RKO (cell line): Measurements from ENCODE around the gene ADARB2.
"Not testable (repeated sequence)": the region's sequence is repeated elsewhere in the genome, so short reads cannot be mapped to it uniquely, and the experiment has no call there.

ENCODE experiments used
- DNase-seq: peaks from one replicate; pipeline ENCODE4 v3.0.0-alpha.2; 2016; ENCODE audit warnings: low spot score

The ADARB2 gene

GRCh38 chr10:1255118-1255517 lies 482.2 kb downstream of the ADARB2 start:
- DNase-seq, result peak; percentile 80

DNA sequence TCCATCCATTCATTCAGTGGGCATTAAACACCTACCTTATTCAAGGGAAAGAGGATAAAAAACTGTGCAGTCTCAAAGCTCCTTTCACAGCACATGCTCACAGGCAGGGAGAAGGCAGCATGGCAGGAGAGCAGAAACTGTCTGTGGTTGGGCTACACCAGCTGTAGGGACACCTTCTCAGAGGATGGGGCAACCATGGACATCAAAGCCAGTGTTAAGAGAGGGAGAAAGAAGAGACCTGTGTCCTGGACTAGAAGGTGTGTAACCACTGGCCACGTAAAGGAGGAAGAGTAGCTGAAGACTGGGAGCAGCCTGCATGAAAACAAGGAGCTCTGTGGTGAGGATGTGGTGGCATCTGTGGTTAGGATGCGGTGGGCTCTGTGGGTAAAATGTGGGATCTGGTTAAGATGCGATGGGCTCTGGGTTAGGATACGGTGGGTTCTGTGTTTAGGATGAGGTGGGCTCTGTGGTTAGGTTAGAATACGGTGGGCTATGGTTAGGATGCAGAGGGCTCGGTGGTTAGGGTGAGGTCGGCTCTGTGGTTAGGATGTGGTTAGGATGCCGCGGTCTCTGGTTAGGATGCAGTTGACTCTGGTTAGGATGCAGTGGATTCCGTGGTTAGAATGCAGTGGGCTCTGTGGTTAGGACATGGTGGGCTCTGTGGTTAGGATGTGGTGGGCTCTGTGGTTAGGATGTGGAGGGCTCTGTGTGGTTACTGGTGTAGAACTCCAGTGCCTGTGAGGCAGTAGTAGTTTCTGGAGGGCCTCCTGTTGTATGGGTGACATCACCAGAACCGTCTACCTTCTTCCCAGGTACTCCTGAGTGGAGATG lies 483.6 kb downstream of the ADARB2 start:
- no peak for DNase-seq

DNA sequence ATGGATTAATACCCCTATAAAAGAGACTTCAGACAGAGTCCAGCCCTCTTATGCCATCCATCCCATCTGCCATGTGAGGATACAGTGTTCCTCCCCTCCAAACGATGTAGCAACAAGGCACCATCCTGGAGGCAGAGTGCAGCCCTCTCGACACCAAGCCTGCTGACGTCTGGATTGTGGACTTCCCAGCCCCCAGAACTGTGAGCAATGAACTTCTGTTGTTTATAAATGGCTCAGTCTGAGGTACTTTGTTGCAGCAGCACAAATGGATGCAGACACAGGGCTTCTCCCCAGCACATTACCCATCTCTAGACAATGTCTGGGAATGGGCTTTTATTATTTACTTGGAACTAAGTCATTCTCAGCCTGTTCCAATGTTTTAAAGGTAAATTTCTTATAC lies 485.6 kb downstream of the ADARB2 start:
- DNase-seq, result no peak

DNA sequence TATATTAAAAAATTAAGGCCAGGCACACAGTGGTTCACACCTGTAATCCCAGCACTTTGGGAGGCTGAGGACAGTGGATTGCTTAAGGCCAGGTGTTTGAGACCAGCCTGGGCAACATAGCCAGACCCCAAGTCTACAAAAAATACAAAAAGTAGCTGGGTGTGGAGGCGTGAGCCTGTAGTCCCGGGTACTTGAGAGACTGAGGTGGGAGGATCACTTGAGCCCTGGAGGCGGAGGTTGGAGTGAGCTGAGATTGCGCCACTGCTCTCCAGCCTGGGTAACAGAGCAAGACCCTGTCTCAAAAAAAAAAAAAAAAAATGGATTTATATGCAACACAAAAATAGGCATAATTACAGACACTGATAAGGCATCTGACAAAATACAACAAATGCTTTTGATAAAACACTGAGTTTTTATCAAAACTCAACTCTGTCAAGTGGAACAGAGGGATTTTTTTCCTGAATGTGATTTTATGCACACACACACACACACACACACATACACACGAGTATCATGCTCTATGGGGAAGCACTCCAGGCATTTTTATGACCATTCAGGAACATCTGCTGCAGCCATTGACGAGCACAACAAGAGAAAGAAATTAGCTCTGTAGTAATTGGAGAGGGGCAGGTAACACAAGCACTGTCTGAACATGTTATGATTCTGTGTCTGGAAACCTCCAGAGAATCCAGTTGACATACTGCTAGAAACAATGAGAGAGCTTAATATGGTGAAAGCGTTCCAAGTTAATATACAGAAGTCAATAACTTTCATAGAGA lies 488.0 kb downstream of the ADARB2 start:
- DNase-seq, result no peak

DNA sequence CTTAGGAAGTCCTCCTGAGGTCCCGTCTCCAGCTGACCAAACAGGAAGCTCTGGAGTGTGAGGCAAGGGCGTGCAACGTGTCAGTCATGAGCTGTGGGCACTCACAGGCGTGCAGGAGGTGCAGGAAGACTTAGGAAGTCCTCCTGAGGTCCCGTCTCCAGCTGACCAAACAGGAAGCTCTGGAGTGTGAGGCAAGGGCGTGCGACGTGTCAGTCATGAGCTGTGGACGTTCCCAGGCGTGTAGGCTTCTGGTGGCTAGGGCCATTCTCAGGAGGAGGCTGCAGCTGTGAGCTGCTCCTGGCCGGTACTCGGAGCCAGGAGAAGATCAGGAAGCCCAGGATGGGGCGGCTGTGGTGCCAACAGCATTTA lies 489.1 kb downstream of the ADARB2 start:
- not testable (repeated sequence) for DNase-seq

GRCh38 chr10:1247598-1248261 lies 489.6 kb downstream of the ADARB2 start:
- DNase-seq, result no peak

DNA sequence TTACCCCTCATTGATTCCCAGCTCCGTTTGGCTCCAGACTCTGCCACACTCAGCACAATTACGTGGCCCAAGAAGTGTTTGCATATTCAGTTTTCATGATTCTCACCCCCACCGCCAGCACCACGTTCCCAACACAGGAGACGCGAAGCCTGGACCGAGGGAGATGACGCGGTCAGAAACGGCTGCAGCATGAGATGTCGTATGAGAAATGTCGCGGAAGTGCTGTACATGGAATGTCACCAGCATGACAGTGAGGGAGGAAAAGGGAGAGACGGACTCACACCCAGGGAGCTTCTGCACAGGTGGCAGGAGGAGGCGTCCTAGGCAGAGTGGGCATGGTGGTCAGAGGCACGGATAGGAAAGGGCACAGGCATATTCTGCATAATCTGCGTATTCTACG lies 492.8 kb downstream of the ADARB2 start:
- no peak for DNase-seq

DNA sequence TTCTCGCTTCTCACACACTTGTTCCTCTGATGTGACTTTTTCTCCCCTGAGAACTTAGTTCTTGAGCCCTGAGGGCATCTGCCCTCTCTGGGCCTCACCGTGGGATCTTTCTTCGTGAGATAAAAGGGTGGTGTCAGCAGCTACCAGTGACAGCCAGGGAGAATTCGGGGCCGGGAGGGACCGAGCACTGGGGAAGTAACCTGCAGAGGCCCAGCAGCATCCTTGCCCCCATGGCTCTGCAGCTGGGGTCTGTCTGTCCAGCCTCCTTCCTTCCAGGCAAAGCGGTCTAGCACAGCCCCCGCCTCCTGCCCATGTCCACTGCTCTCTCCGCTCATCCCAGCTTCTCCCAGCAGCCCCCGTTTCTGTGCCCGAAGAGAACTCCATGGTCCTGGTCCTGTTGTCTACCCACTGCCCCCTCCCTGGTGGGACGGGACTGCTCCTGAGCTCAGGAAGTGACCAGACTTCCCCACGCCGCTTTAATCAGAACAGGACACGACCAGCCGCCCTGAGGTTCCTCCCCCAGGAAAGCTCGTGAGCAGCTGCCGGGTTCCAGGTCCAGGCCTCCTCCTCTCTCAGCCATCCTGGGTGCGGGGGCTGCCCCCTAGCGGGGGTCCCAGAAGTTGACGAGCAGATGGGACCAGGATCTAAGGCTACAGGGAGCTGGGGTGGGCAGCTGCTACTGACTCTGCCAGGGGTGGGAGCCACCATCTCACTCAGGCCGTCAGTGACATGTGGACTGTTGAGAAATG lies 493.7 kb downstream of the ADARB2 start:
- no peak for DNase-seq

DNA sequence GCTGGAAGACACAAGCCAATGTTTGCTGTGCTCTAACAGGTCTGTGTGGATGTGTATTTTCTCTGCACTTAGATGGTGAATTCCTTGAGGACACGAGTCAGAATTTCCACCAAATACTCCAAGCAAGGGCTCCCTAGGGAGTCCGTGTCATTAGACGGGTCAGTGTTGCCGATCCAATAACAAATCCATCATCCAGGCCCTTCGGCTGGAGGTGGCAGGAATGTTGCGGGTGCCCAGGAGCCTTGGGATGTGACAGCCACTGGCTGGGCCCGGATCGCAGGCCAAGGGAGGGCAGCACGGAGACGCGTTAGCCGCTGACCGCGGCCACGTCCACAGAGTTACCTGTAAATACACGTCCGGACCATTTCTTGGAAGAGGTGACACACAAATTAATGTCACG lies 494.4 kb downstream of the ADARB2 start:
- no peak for DNase-seq

GRCh38 chr10:1241973-1242935 lies 495.1 kb downstream of the ADARB2 start:
- no peak for DNase-seq

GRCh38 chr10:1241322-1241890 lies 495.9 kb downstream of the ADARB2 start:
- DNase-seq, result no peak

DNA sequence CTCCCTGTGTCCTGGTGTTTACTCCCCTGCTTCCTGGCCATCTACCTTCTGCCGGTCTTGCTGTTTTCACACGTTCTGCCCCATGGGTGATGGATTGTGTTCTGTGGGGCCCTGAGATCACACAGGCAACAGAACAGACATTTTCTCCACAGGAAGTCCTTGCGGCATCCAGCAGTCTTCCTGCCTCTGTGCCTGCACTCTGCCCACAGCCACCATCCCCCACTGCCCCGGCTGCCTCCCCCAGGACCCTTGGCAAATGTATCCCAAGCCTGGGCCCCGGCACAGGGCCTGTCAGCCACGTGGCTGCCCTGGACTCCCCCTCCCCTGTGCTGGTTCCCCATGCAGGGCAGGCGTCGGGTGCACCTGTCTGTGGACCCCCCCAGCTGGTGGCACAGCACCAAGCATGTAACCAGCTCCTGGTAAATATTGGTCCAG lies 497.0 kb downstream of the ADARB2 start:
- no peak for DNase-seq

DNA sequence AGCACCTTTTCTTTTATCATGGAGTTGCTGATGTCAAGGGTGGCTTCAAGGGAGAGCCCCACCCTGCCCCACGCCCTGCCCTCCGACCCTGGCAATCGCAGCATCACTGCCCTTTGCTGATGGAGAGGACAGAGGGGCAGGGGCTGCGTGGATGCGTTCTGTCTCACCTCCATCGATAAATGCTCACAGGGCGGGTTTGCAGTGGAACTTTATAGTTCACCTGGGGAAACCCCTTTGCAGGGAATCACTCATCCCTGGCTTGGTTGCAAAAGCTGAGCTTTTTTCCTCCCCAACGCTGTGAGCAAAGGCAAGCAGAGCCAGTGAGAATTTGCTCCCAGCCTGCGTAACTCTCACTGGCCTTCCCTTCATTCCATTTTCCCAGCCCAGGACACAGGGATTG lies 504.3 kb downstream of the ADARB2 start:
- no peak for DNase-seq

DNA sequence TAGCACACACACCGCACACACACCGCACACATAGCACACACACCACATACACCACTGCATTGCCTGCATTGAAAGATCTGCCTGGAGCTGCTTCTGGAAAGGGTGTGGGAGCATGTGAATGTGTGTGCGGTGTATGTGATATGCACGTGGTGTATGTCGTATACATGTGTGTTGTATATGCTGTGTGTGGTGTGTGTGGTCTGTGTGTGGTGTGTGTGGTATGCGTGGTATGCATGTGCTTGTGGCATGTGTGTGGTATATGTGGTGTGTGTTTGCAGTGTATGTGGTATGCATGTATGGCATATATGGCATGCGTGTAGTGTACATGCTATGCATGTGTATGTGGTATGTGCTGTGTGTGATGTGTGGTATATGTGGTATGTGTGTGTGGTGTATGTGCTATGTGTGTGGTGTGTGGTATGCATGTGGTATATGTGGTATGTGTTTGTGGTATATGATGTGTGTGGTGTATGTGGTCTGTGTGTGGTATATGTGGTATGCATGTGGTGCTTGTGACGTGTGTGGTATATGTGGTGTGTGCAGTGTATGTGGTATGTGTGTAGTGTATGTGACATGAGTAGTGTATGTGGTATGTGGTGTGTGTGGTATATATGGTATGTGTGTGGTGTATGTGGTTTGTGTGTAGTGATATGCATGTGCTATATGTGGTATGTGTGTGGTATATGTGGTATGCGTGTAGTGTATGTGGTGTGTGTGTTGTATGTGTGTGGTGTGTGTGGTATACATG lies 505.0 kb downstream of the ADARB2 start:
- DNase-seq, result no peak

GRCh38 chr10:1230592-1231275 lies 506.6 kb downstream of the ADARB2 start:
- DNase-seq, result no peak

DNA sequence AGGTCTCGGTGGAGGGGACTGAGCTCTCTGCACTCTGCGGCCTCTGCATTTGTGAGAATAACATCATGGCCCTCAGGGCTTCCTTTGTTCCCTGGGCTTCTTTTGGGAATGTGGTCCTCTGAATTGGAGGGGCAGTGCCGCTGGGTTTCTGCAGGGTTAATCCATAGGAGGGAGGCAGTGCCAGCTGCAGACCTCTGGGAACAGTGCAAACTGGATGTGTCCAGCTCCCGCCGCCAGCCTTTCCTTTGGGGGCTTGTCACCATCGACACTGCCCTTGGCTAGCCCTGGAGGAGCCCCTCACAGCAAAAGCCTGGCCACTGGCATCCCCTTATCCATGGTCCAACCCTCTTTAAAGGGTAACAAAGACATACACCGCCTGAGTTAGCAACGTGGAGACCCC lies 507.2 kb downstream of the ADARB2 start:
- no peak for DNase-seq

GRCh38 chr10:1229574-1229973 lies 507.8 kb downstream of the ADARB2 start:
- no peak for DNase-seq

GRCh38 chr10:1229116-1229515 lies 508.2 kb downstream of the ADARB2 start:
- no peak for DNase-seq

DNA sequence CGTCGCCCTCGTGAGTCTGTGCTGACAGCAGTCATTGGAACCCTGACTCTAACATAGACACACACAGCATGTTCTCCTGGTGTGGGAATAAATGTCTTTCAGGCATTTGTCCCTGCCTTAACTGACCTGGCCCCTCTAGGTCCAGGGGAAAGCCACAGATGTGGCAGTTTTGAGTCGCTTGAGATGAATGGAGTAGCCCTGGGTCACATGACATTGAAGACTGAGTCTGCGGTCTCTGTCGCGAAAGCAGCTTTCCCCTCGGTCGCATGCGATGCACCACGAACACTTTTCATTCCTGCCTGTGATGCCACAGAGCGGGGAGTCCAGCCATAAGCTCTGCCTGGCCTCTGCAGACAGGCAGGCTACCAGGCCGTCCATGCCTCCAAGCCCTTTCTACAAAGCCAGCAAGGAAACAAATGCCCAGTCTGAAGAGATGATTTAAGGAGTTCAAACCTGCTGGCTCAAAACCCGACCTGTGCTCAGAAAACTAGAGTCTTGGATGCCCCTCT lies 508.8 kb downstream of the ADARB2 start:
- DNase-seq, result no peak
